Measurements from ENCODE around the gene MKNK1.

MKNK1 gene

DNA sequence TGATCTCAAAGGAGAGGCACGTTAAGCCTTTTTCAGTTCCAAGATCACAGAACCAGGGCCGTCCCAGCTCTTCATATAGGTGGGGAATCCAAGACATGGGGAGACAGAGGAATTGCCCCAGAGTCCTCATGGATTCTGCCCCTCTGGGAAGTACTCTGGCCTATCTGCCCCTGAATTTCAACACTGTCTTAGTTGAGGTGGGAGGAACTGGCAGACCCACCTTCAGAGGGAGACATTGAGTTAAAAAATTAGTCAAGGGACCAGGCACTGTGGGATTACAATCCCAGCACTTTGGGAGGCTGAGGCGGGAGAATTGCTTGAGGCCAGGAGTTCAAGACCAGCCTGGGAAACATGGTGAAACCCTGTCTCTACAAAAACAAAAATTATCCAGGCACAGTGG, 50.6 kb downstream of the MKNK1 start:
- Mint-ChIP-seq H3K9me3 (no peaks in the 10 kb centered on the region), H3K4me3 (no peak overlapping the region), H3K27ac (no peak overlapping the region), H3K27me3 (ENCODE audit: low read depth) (no peaks in the 10 kb centered on the region), H3K36me3 (ENCODE audit: low read depth) (peaks cover 9% of the 10 kb centered on the region), H3K4me1 (ENCODE audit: low read depth) (peaks cover 9% of the 10 kb centered on the region)
- DNase-seq (ENCODE audit: low spot score): no peak

GRCh38 chr1:46552357-46553237, 51.5 kb downstream of the MKNK1 start:
- peaks cover 9% of the 10 kb centered on the region for H3K4me1 Mint-ChIP-seq (ENCODE audit: low read depth)
- H3K27me3 Mint-ChIP-seq (ENCODE audit: low read depth): no peaks in the 10 kb centered on the region
- no peak overlapping the region for H3K27ac Mint-ChIP-seq
- no peak overlapping the region for H3K4me3 Mint-ChIP-seq
- H3K36me3 Mint-ChIP-seq (ENCODE audit: low read depth): peaks cover 5% of the 10 kb centered on the region
- H3K9me3 Mint-ChIP-seq: no peaks in the 10 kb centered on the region
- DNase-seq (ENCODE audit: low spot score): no peak

DNA sequence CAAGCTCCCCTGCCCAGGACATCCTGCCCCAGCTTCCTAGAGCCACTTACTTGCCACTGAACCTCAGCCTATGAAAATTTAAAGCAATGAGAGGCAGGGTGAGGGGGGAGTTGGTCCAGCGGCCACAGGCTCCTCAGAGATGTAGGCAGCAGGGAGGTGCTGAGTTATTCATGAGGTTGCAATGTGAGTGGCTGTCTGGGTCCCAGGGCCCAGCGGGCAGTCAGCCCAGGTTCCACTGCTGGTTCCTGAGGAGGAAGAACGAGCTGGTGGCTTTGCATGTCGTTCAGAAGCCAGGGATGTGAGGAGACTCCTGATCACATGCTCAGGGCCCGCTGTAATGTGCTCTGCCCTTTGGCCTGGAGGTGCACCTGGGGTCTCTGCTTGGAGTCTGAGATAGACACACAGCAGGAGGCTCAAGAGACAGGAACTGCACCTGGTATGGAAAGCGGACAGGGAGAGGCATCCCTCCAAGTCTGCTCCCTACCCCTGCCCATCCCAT, 52.4 kb downstream of the MKNK1 start, which contains the start of gene KNCN:
Gene KNCN (minus strand): TSS at position 51 of the 499 bp plus-strand sequence. CDS start 432 bp downstream, outside the sequence.
- Mint-ChIP-seq H3K36me3 (ENCODE audit: low read depth) (no peaks in the 10 kb centered on the region), H3K9me3 (no peaks in the 10 kb centered on the region), H3K4me3 (no peak within 1 kb of the TSS), H3K4me1 (ENCODE audit: low read depth) (peaks cover 8% of the 10 kb centered on the region), H3K27ac (no peak within 1 kb of the TSS), H3K27me3 (ENCODE audit: low read depth) (peaks cover 4% of the 10 kb centered on the region)
- DNase-seq (ENCODE audit: low spot score): no peak

DNA sequence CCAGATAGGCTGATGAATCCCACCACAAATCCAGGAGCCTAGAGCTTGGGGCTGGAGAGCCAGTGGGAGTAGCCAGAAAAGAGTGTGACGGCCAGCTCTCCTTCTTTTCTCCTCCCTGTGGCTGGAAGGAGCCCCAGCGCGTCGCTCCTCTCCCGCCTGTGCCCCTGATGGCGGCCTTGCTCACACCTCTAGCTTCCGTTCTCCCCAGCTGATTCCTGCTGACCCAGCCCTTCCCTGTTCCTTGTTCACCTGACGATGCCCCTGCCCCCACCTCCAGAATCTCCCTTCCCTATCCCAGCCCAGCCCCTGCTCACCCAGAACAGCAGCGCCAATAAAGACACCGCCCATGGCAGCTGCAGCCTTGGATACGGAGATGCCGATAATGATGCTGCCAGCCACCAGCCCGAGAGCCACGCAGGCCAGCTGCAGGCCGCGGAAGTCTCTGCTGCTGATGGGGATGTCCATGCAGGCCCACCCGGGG, 53.3 kb downstream of the MKNK1 start:
- no peak overlapping the region for H3K27ac Mint-ChIP-seq
- no peak overlapping the region for H3K4me3 Mint-ChIP-seq
- no peaks in the 10 kb centered on the region for H3K36me3 Mint-ChIP-seq (ENCODE audit: low read depth)
- H3K9me3 Mint-ChIP-seq: no peaks in the 10 kb centered on the region
- H3K27me3 Mint-ChIP-seq (ENCODE audit: low read depth): peaks cover 12% of the 10 kb centered on the region
- no peak for DNase-seq (ENCODE audit: low spot score)
- peaks cover 8% of the 10 kb centered on the region for H3K4me1 Mint-ChIP-seq (ENCODE audit: low read depth)

DNA sequence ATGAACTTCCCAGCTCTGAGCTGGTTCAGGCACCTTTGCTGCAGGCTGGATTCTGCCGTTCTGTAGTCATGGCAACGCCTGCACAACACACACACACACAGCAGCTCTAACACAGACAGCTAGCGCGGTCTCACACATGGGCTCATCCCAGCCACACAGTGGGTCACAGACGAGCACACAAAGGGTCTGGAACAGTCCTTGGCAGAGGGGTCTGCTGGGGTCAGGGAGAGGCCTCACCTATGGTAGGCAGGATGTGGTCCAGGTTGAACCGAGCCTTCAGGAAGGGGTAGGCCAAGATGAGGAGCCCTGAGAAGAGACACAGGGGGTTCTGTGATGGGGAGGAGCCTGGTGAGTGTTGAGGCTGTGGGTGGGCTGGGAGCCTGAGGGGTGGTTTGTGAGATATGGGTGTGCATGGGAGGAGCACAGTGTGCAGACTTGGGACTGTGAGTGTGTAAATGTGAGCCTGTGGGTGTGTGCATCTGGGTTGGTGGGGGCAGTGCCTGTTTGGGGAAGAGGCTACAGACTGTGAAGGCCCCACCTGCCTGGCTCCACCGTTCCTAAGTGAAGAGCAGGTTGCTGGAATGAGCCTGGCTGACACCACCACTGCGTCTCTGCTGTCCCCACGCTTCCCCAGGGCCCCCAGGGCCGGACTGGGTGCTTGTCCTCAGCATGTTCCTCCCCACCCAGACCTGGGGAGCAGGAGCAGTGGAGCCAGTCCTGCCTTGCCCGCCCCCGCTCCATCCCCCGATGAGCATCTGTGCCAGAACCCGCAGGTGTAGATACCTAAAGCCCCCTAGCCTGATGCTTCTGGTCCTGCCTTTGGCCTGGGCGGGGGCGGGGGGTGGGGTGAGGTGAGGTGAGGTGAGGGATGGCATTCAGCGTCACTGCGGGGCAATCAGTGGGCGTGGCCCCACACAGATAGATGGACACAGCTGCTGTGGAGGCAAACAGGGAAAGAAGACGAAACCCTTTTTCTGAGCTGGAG, 54.1 kb downstream of the MKNK1 start:
- H3K36me3 Mint-ChIP-seq (ENCODE audit: low read depth): no peaks in the 10 kb centered on the region
- H3K27me3 Mint-ChIP-seq (ENCODE audit: low read depth): peaks cover 20% of the 10 kb centered on the region
- peaks cover 9% of the 10 kb centered on the region for H3K4me1 Mint-ChIP-seq (ENCODE audit: low read depth)
- H3K27ac Mint-ChIP-seq: peak overlapping the region; percentile 48
- H3K4me3 Mint-ChIP-seq: no peak overlapping the region
- H3K9me3 Mint-ChIP-seq: no peaks in the 10 kb centered on the region
- DNase-seq (ENCODE audit: low spot score): no peak

DNA sequence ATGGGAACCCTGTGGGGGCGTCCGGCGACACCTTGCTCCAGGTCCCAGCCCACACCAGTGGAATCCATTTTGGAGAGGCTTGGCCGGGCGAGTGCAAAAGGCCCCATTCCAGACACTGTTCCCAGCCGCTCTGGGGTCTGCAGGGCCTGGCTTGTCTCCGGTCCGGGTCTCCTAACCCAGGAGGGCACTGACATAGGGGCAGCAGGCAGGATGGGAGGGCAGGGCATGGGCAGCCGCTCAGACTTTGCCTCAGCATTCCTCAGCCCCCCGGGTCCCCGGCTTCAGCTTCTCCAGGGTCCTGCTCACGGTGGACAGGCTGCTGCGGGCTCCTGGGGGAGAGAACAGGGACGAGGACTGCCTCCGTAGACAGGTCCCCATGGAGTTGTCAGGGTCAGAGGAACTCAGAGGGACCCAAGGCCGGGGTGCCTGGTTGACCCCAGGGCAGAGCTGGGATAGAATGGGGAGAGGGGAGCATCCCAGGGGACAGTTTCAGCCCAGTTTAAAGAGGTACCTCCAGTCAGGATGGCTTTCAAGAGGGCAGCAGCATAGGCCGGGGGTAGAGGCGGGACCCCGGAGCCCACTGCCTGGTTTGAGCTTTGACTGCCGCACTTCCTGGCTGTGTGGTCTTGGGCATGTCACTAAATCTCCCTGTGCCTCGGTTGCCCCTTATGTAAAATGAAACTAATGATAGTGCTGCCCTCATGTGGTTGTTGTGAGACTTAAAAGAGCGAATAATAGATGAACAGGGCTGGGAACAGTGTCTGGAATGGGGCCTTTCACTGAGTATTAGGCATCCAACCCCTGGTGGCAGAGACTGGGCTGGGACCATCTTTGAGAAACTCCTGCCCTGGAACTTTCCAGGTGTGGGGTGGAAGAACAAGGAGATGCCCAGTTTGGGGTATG, 56.3 kb downstream of the MKNK1 start:
- Mint-ChIP-seq H3K36me3 (ENCODE audit: low read depth) (no peaks in the 10 kb centered on the region), H3K27me3 (ENCODE audit: low read depth) (peaks cover 40% of the 10 kb centered on the region), H3K4me3 (no peak overlapping the region), H3K27ac (no peak overlapping the region), H3K4me1 (ENCODE audit: low read depth) (peaks cover 9% of the 10 kb centered on the region), H3K9me3 (no peaks in the 10 kb centered on the region)
- no peak for DNase-seq (ENCODE audit: low spot score)

DNA sequence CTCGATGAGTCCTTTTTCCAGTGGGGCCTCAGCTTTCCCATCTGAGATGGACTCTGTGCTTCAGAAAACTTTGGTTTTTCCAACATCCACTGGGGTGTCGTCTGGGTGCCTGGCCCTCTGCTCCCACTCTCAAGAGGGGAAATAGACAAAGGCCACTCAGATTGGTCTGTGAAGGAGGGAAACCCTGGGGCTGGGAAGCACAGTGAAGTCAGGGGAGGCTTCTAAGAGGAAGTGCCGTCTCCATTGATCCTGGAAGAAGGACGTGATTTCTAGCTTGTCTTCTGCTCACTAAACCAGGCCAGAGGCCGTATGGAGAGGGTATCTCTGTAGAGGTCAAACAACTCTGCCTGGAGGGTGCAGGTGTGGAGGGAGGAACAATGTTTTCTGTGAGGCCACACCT, 57.9 kb downstream of the MKNK1 start:
- H3K27ac Mint-ChIP-seq: no peak overlapping the region
- no peak for DNase-seq (ENCODE audit: low spot score)
- H3K4me3 Mint-ChIP-seq: no peak overlapping the region
- no peaks in the 10 kb centered on the region for H3K9me3 Mint-ChIP-seq
- H3K27me3 Mint-ChIP-seq (ENCODE audit: low read depth): peaks cover 49% of the 10 kb centered on the region
- H3K4me1 Mint-ChIP-seq (ENCODE audit: low read depth): peaks cover 9% of the 10 kb centered on the region
- no peaks in the 10 kb centered on the region for H3K36me3 Mint-ChIP-seq (ENCODE audit: low read depth)

DNA sequence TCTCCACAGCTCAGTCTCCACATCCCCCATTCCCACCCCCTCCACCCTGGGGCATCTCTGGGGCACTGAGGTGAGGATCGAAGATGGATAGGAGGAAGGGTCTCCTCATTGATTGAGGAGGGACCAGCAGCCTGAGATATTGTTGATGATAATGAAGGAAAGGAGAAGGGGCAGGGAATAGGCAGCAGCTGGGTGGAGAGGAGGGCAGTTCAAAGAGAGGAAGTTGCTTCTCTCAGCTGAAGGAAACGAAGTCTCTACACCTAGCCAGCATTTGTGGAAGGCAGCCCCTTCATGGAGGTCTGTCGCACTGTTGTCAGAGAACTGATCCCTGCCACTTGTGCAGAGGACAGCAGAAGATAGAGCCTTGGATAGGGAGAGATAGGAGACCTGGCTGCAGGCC, 58.3 kb downstream of the MKNK1 start:
- no peaks in the 10 kb centered on the region for H3K9me3 Mint-ChIP-seq
- no peaks in the 10 kb centered on the region for H3K36me3 Mint-ChIP-seq (ENCODE audit: low read depth)
- peaks cover 9% of the 10 kb centered on the region for H3K4me1 Mint-ChIP-seq (ENCODE audit: low read depth)
- no peak for DNase-seq (ENCODE audit: low spot score)
- peaks cover 50% of the 10 kb centered on the region for H3K27me3 Mint-ChIP-seq (ENCODE audit: low read depth)
- no peak overlapping the region for H3K4me3 Mint-ChIP-seq
- no peak overlapping the region for H3K27ac Mint-ChIP-seq

DNA sequence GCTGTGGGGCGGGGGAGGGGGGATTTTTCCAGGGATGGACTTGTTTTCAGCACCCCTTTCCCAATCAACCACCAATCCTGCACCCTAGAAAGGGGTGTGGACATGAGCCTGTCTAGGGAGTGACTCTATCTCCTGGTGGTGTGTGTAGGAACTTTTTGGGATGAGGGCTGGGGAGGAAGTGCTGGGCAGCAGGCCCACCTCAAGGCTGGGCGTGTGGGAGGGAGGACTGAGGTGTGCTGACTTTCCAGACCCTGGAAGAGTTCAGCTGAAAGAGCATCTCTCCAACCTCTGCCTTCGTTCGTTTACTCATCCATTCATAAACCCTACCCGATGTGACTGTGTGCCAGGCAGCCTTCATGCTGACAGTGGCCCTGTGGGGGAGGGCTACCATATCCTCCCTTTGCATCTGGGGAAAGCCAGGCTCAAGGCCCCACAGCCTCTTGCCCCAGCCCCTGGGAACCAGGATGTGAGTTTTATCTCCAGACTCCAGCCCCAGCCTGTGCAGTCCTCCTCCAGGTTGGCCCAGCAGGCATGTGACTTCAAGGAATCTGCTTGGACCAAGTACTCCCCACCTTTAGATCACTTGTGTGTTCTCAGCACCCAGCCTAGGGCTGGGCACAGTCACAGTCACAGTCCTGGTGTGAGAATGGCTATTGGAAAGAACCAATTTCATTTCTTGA, 59.4 kb downstream of the MKNK1 start:
- no peak for DNase-seq (ENCODE audit: low spot score)
- no peak overlapping the region for H3K4me3 Mint-ChIP-seq
- no peaks in the 10 kb centered on the region for H3K9me3 Mint-ChIP-seq
- H3K4me1 Mint-ChIP-seq (ENCODE audit: low read depth): peaks cover 6% of the 10 kb centered on the region
- peaks cover 55% of the 10 kb centered on the region for H3K27me3 Mint-ChIP-seq (ENCODE audit: low read depth)
- no peaks in the 10 kb centered on the region for H3K36me3 Mint-ChIP-seq (ENCODE audit: low read depth)
- H3K27ac Mint-ChIP-seq: no peak overlapping the region

DNA sequence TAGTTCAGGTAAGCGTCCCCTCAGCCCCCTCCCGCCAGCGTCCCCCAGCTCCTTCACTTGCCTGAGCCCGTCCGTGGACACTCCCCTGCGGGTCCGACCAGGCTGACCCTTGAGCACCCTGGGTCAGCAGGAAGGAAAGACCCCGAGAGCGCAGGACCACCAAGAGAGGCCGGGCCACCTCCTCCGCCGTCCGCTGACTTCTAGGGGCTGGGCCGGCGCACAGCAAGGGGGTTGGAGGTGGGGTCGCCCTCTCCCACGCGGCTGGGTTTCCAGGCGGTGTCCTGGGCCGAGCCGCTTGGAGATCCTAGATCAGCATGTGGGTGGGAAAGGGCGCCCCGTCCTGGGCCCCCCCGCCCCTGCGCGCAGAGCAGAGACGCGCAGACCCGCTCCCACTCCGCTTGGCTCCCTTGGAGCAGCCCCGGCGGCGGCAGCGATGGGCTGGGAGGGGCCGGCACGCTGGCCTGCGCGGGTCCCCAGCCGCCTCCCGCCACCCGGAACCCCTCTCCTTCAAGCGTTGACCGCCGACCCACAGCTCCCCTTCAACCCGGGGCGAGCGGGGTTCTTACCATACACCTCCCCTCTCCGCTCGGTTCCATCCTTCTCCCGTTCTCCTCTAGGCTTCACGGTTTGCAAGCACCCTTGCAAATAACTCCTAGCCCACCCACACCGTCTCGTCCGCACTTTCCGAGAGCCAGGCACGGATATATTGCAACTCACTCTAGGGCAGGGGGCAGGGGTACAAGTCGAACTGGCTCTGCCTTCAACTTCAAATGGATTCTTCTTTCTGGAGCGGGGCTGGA, 60.1 kb downstream of the MKNK1 start:
- peaks cover 55% of the 10 kb centered on the region for H3K27me3 Mint-ChIP-seq (ENCODE audit: low read depth)
- no peaks in the 10 kb centered on the region for H3K36me3 Mint-ChIP-seq (ENCODE audit: low read depth)
- no peak overlapping the region for H3K27ac Mint-ChIP-seq
- no peak for DNase-seq (ENCODE audit: low spot score)
- H3K9me3 Mint-ChIP-seq: no peaks in the 10 kb centered on the region
- H3K4me1 Mint-ChIP-seq (ENCODE audit: low read depth): peaks cover 2% of the 10 kb centered on the region
- no peak overlapping the region for H3K4me3 Mint-ChIP-seq

GRCh38 chr1:46543382-46543760, 60.7 kb downstream of the MKNK1 start:
- H3K27ac Mint-ChIP-seq: no peak overlapping the region
- no peaks in the 10 kb centered on the region for H3K36me3 Mint-ChIP-seq (ENCODE audit: low read depth)
- H3K9me3 Mint-ChIP-seq: no peaks in the 10 kb centered on the region
- H3K27me3 Mint-ChIP-seq (ENCODE audit: low read depth): peaks cover 57% of the 10 kb centered on the region
- H3K4me1 Mint-ChIP-seq (ENCODE audit: low read depth): peaks cover 2% of the 10 kb centered on the region
- DNase-seq (ENCODE audit: low spot score): no peak
- no peak overlapping the region for H3K4me3 Mint-ChIP-seq

GRCh38 chr1:46539972-46540371, 64.1 kb downstream of the MKNK1 start:
- H3K9me3 Mint-ChIP-seq: no peaks in the 10 kb centered on the region
- no peak overlapping the region for H3K27ac Mint-ChIP-seq
- H3K4me3 Mint-ChIP-seq: no peak overlapping the region
- H3K36me3 Mint-ChIP-seq (ENCODE audit: low read depth): no peaks in the 10 kb centered on the region
- DNase-seq (ENCODE audit: low spot score): no peak
- H3K4me1 Mint-ChIP-seq (ENCODE audit: low read depth): no peaks in the 10 kb centered on the region
- peaks cover 60% of the 10 kb centered on the region for H3K27me3 Mint-ChIP-seq (ENCODE audit: low read depth)

Measured in T-helper 2 cell treated with Interferon-gamma antibody and Interleukin-4, amounts not matched to agents 5 μg/mL and 100 μg/mL, for 36 hours (primary cell).